Measurements from ENCODE around the gene ESRRB.

ESRRB gene

GRCh38 chr14:76550534-76550933 is 174.6 kb downstream of the ESRRB start:
- no peak for DNase-seq

- no peak for DNase-seq
These were observed 175.2 kb downstream of the ESRRB start for GRCh38 chr14:76551116-76551515.
